Measurements from ENCODE around the gene HK2. TPM values are rescaled to one million over a fixed set of nuclear protein-coding genes. Genes with fewer than 3 reads are reported as not detected.
"Not testable (repeated sequence)": the region's sequence is repeated elsewhere in the genome, so short reads cannot be mapped to it uniquely, and the experiment has no call there.

HK2 gene
- total RNA-seq, 2 donors from 2014 or later, result 8.7 to 114 TPM

DNA sequence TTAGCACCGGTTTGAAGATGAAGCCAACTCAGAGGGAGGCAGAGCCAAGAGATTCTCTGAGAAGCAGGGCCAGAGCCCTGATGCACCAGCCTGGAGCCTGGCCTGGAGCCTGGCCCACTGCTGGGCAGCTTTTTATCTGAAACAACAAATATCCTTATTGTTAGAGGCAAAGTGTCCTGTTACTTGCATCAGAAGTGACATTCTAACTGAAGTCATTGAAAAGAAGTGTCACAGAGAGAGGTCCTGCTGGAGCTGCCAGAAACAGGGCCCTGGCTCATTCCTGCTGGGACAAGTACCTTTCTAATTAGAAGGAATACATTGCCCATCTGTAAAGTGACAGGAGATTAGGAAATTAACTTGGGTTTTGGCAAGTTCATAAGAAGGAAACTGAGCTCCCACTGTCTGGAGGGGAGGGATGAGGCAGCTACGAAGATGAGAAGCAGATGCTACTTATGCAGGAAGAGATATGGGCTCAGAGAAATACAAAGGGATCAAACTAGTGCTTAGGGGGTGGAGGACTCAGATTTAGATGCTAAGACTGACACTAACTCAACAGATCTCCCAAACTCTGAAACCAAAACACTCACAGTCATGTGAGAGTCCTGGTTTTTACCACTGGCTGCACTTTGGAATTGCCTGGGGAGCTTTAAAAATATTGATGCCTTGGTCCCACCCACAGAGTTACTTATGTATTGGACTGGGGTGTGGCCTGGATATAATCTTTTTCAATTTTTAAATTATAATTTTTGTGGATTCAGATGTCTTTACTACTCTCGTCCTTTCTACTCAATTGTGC lies 11.0 kb upstream of the HK2 start:
- Histone ChIP-seq H3K4me1 (replicated peaks) (no peaks in the 10 kb centered on the region), H3K27ac (no peak overlapping the region), H3K9me3 (no peaks in the 10 kb centered on the region), H3K27me3 (replicated peaks; ENCODE audit: insufficient read depth) (no peaks in the 10 kb centered on the region), H3K36me3 (no peaks in the 10 kb centered on the region), H3K4me3 (no peak overlapping the region)
- intact Hi-C loops (cut with DNase I), result no loop called here
- 34% methylated on average over 3 of the region's 3 CpGs for WGBS
- TF ChIP-seq, protein P1, sequence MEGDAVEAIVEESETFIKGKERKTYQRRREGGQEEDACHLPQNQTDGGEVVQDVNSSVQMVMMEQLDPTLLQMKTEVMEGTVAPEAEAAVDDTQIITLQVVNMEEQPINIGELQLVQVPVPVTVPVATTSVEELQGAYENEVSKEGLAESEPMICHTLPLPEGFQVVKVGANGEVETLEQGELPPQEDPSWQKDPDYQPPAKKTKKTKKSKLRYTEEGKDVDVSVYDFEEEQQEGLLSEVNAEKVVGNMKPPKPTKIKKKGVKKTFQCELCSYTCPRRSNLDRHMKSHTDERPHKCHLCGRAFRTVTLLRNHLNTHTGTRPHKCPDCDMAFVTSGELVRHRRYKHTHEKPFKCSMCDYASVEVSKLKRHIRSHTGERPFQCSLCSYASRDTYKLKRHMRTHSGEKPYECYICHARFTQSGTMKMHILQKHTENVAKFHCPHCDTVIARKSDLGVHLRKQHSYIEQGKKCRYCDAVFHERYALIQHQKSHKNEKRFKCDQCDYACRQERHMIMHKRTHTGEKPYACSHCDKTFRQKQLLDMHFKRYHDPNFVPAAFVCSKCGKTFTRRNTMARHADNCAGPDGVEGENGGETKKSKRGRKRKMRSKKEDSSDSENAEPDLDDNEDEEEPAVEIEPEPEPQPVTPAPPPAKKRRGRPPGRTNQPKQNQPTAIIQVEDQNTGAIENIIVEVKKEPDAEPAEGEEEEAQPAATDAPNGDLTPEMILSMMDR (IDR thresholded peaks at IDR 0.05), result no peak
- TF ChIP-seq POLR2AphosphoS5 (IDR thresholded peaks at IDR 0.05) (no peak), POLR2A (IDR thresholded peaks at IDR 0.05) (no peak)
- DNase-seq (ENCODE audit: low spot score), result no peak

DNA sequence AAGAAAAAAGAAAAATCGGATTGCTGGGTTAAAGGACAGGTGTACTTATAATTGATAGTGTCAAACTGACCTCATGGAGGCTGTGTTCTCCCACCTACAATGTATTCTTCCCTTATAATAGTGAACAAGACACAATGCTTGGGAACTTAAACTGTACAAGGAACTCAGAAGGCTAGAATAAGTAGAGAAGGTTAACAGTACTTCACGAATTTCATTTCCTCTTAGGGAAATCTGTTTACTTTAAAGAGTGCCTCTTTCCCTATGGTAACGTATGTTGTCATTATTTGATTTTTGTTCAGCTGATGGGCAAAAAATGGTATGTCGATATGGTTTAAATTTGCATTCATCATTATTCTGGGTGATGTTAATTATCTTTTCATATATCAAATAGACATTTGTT lies 9.2 kb upstream of the HK2 start:
- Histone ChIP-seq H3K36me3 (no peaks in the 10 kb centered on the region), H3K4me3 (no peak overlapping the region), H3K27ac (no peak overlapping the region), H3K9me3 (no peaks in the 10 kb centered on the region), H3K27me3 (replicated peaks; ENCODE audit: insufficient read depth) (no peaks in the 10 kb centered on the region), H3K4me1 (replicated peaks) (no peaks in the 10 kb centered on the region)
- intact Hi-C loops (cut with DNase I), result no loop called here
- TF ChIP-seq, protein P1 (IDR thresholded peaks at IDR 0.05), result no peak
- no peak for TF ChIP-seq POLR2A (IDR thresholded peaks at IDR 0.05)
- TF ChIP-seq POLR2AphosphoS5 (IDR thresholded peaks at IDR 0.05), result no peak
- no peak for DNase-seq (ENCODE audit: low spot score)
- 76% methylated on average over 4 of the region's 4 CpGs for WGBS

DNA sequence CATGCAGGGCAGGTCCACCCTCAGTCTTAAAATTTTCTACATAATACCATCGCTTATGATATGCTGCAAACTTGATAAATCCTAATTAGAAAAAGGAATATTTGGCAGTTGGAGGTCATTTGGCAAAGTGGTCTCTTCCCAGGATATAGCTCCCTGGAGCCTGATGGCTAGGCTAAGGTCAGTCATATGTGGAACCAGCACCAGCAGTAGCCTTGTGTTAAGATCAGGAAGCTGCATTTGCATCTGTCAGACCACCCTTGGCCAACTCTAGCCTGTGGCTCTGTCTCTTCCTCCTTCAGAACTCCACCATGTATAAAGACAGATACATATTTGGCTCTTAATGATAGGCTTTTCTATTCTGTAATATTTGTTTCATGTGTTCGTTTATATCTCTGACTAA lies 5.4 kb upstream of the HK2 start:
- Histone ChIP-seq H3K4me3 (no peak overlapping the region), H3K27ac (no peak overlapping the region), H3K9me3 (no peaks in the 10 kb centered on the region), H3K4me1 (replicated peaks) (no peaks in the 10 kb centered on the region), H3K27me3 (replicated peaks; ENCODE audit: insufficient read depth) (no peaks in the 10 kb centered on the region), H3K36me3 (no peaks in the 10 kb centered on the region)
- intact Hi-C loops (cut with DNase I), result no loop called here
- 83% methylated on average over 2 of the region's 2 CpGs for WGBS
- TF ChIP-seq, protein P1 (IDR thresholded peaks at IDR 0.05), result no peak
- TF ChIP-seq POLR2A (IDR thresholded peaks at IDR 0.05) (no peak), POLR2AphosphoS5 (IDR thresholded peaks at IDR 0.05) (no peak)
- DNase-seq (ENCODE audit: low spot score), result no peak

DNA sequence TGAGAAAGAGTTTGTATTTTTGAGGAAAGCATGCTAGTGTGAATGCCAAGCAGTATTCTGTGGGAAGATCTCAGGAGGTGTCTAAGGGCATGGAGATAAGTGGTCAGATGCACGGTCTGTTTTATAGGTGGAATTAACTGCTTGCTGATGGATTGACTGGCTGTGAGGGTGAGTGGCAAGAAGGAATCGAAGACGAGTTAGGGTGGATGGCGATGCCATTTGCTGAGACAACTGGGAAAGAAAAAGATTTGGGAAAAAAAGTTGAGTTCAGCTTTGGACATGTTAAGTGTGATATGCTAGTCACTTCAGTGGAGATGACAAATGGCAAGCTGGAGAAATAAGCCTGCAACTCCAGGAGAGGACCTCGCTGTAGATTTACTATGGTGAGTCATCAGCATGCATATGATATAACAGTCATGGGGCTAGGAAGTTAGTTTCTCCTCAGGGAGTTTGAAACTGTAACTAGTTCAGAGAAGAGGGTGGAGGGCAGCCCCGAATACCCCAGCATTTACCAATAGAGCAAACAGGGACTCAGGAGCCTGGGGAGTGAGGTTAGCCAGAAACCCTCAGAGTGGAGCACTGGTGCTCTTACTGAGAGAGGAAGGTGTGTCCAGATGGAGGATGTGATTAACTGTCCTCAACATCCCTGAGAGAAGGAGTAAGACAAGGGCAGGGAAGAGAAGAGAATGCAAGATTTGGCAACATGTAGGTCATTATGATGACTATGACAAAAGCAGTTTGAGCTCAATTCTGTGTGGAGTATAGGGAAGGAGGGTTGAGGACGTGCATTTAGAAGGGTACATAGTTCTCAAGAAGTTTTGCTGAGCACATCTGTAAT lies 2.0 kb upstream of the HK2 start:
- Histone ChIP-seq H3K27ac (no peak overlapping the region), H3K4me3 (no peak overlapping the region), H3K4me1 (replicated peaks) (no peaks in the 10 kb centered on the region), H3K27me3 (replicated peaks; ENCODE audit: insufficient read depth) (no peaks in the 10 kb centered on the region), H3K36me3 (no peaks in the 10 kb centered on the region), H3K9me3 (no peaks in the 10 kb centered on the region)
- intact Hi-C loops (cut with DNase I), result no loop called here
- no peak for DNase-seq (ENCODE audit: low spot score)
- TF ChIP-seq, protein P1 (IDR thresholded peaks at IDR 0.05), result no peak
- TF ChIP-seq POLR2AphosphoS5 (IDR thresholded peaks at IDR 0.05) (no peak), POLR2A (IDR thresholded peaks at IDR 0.05) (no peak)
- WGBS, result 66% methylated on average over 7 of the region's 7 CpGs

- Histone ChIP-seq H3K27ac (peak overlapping the region; percentile 50 to 67), H3K4me3 (peak overlapping the region; percentile 46 to 50)
- DNase-seq (ENCODE audit: low spot score); H3K27me3 ChIP-seq (replicated peaks; ENCODE audit: insufficient read depth); intact Hi-C loops (cut with DNase I); H3K36me3 ChIP-seq; H3K9me3 ChIP-seq; H3K4me1 ChIP-seq (replicated peaks): not testable (repeated sequence)
- under 1% methylated on average over 51 of the region's 51 CpGs for WGBS
Measured at GRCh38 chr2:74834234-74834791, 386 bp downstream of the HK2 start.

Data from prostate gland (tissue), 2 donors.